ENCODE data around the gene CRAT. TPM values are rescaled to one million over a fixed set of nuclear protein-coding genes. Genes with fewer than 3 reads are reported as not detected.

CRAT gene
- total RNA-seq, 1 donor from 2014 or later, result 29.1 TPM

DNA sequence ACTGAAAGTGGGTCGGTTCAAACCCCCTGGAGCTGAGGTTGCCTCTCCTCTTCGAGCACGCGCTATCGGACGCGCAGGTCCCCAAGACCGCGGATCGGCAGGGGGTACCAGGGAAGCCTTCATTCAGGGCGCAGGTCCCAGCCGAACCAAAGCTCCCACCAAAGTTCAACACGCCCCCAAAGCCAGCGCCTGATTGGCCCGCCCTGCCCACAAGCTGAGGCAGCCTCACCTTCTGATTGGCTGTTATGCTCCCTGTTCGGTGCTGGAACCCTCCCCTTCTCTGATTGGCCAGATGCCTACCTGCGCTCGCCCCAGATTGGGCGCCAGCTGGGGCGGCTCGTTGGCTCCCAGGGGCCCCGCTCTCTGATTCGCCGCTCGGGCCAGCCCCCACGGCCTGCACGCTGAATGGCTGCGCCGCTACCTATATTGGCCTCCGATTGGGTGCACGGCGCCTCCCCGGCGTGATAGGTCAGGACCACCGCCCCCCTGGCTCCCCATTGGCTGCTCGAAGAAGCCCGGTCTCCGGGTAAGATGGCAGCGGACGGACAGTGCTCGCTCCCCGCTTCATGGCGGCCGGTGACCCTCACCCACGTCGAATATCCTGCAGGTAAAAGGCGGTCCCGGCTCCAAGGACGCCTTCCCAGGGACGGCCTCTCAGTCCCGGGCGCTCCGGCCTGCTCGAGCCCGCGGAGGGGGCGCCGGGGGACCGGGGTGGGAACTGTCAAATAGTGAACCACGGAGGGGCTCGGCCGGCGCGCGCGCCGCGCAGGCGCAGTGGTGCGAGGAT lies 29.8 kb downstream of the CRAT start, which contains the start of gene DOLPP1:
Gene DOLPP1 (plus strand): TSS at position 511 of the 787 bp plus-strand sequence. CDS start 21 bp downstream, at position 532.
- TF ChIP-seq, protein P1, sequence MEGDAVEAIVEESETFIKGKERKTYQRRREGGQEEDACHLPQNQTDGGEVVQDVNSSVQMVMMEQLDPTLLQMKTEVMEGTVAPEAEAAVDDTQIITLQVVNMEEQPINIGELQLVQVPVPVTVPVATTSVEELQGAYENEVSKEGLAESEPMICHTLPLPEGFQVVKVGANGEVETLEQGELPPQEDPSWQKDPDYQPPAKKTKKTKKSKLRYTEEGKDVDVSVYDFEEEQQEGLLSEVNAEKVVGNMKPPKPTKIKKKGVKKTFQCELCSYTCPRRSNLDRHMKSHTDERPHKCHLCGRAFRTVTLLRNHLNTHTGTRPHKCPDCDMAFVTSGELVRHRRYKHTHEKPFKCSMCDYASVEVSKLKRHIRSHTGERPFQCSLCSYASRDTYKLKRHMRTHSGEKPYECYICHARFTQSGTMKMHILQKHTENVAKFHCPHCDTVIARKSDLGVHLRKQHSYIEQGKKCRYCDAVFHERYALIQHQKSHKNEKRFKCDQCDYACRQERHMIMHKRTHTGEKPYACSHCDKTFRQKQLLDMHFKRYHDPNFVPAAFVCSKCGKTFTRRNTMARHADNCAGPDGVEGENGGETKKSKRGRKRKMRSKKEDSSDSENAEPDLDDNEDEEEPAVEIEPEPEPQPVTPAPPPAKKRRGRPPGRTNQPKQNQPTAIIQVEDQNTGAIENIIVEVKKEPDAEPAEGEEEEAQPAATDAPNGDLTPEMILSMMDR (IDR thresholded peaks at IDR 0.05; ENCODE audit: insufficient read depth, low read length, poor library complexity, severe bottlenecking), result no peak
- no peaks in the 10 kb centered on the region for H3K36me3 ChIP-seq (ENCODE audit: control insufficient read depth, insufficient read depth, low read length)
- H3K4me3 ChIP-seq (ENCODE audit: low read depth, low read length), result peak within 1 kb of the TSS; percentile 71
- DNase-seq (ENCODE audit: low read depth), result peak; percentile 94
- no peaks in the 10 kb centered on the region for H3K27me3 ChIP-seq (ENCODE audit: control insufficient read depth, insufficient read depth, low read length)

DNA sequence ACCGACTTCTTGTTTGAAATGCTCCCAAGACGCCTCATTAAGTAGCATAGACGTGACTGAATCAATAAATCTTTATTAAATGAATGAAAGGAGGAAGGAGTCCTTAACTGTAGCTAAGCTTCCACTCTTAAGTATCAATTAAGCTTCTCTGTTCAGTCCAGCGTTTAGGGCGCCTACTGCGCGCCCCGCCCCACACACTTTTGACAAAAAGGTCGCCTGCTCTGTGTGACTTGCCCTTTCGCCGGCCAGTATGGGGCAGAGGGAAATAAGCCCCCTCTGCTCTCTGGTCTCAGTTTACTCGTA lies 30.3 kb downstream of the CRAT start:
- Histone ChIP-seq H3K27me3 (ENCODE audit: control insufficient read depth, insufficient read depth, low read length) (no peaks in the 10 kb centered on the region), H3K4me3 (ENCODE audit: low read depth, low read length) (peak overlapping the region; percentile 71), H3K36me3 (ENCODE audit: control insufficient read depth, insufficient read depth, low read length) (no peaks in the 10 kb centered on the region)
- TF ChIP-seq, protein P1 (IDR thresholded peaks at IDR 0.05; ENCODE audit: insufficient read depth, low read length, poor library complexity, severe bottlenecking), result no peak
- DNase-seq (ENCODE audit: low read depth), result no peak

DNA sequence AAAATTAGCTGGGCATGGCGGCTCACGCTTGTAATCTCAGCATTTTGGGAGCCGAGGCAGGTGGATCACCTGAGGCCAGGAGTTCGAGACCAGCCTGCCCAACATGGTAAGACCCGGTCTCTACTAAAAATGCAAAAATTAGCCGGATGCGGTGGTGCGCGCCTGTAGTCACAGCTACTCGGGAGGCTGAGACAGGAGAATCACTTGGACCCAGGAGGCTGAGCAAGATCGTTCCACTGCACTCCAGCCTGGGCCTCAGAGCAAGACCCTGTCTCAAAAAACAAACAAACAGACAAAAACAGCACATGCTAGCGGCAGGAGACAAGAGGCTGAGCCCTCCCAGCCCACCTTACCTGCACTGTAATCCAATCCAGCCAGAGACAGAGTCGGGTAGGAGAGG lies 30.8 kb downstream of the CRAT start:
- H3K27me3 ChIP-seq (ENCODE audit: control insufficient read depth, insufficient read depth, low read length), result no peaks in the 10 kb centered on the region
- TF ChIP-seq, protein P1 (IDR thresholded peaks at IDR 0.05; ENCODE audit: insufficient read depth, low read length, poor library complexity, severe bottlenecking), result no peak
- peak overlapping the region; percentile 71 for H3K4me3 ChIP-seq (ENCODE audit: low read depth, low read length)
- no peaks in the 10 kb centered on the region for H3K36me3 ChIP-seq (ENCODE audit: control insufficient read depth, insufficient read depth, low read length)
- DNase-seq (ENCODE audit: low read depth), result no peak

DNA sequence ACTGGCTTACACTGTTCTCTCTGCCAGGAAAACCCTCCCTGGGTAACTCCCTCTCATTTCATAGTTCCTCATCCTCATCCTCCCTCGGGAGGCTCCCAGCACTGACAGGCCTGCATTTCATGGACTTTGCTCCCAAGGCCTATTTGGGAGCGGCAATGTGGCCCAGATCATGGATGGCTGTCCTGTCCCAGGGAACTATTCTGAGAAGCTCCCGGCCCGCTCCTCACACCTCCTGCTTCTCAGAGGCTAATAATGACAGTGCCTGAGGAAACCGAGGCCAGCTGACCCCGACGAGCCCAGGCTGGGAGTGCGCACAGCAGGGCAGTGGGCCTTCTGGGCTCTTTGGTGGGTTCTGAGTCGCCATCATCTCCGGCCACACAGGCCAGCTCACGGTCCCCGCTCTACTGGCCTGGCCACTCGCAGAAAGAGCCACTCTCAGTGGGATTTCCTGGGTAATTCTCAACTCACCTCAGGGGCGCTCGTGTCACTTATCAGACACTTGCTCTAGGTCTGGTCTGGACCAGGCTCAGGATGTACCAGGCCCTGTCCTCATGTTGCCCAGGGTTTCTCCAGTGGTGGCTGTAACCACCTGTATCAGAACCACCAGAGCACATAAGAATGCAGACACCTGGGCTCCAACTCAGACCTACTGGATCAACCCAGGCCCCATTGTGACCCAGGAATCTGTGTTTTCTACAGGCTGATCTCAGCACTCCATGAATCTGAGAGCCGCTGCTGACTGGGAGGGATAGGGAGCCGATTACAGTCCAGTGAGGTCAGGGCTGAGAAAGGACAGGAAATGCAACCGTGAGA lies 31.7 kb downstream of the CRAT start:
- Histone ChIP-seq H3K4me3 (ENCODE audit: low read depth, low read length) (no peak overlapping the region), H3K27me3 (ENCODE audit: control insufficient read depth, insufficient read depth, low read length) (no peaks in the 10 kb centered on the region), H3K36me3 (ENCODE audit: control insufficient read depth, insufficient read depth, low read length) (no peaks in the 10 kb centered on the region)
- TF ChIP-seq, protein P1 (IDR thresholded peaks at IDR 0.05; ENCODE audit: insufficient read depth, low read length, poor library complexity, severe bottlenecking), result no peak
- DNase-seq (ENCODE audit: low read depth), result no peak

DNA sequence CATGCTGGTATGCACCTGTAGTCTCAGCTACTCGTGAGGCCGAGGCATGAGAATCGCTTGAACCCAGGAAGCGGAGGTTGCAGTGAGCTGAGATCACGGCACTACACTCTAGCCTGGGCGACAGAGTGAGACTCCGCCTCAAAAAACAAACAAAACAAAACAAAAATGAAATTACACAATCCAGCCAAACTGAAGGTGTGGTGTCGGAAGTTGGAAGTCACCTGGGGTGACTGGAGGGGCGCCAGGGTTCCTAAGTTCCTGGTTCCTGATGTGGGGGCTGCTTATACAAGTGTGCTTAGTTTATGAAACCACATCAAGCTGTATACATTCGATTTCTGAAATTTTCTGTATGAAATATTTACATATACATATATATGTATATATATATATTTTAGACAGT lies 33.4 kb downstream of the CRAT start:
- H3K36me3 ChIP-seq (ENCODE audit: control insufficient read depth, insufficient read depth, low read length), result no peaks in the 10 kb centered on the region
- TF ChIP-seq, protein P1 (IDR thresholded peaks at IDR 0.05; ENCODE audit: insufficient read depth, low read length, poor library complexity, severe bottlenecking), result no peak
- DNase-seq (ENCODE audit: low read depth), result no peak
- no peaks in the 10 kb centered on the region for H3K27me3 ChIP-seq (ENCODE audit: control insufficient read depth, insufficient read depth, low read length)
- H3K4me3 ChIP-seq (ENCODE audit: low read depth, low read length), result no peak overlapping the region
